ENCODE data around the gene FLYWCH2. TPM values are rescaled to one million over a fixed set of nuclear protein-coding genes. Genes with fewer than 3 reads are reported as not detected.

The FLYWCH2 gene, protein sequence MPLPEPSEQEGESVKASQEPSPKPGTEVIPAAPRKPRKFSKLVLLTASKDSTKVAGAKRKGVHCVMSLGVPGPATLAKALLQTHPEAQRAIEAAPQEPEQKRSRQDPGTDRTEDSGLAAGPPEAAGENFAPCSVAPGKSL
- total RNA-seq: 17.7 TPM

DNA sequence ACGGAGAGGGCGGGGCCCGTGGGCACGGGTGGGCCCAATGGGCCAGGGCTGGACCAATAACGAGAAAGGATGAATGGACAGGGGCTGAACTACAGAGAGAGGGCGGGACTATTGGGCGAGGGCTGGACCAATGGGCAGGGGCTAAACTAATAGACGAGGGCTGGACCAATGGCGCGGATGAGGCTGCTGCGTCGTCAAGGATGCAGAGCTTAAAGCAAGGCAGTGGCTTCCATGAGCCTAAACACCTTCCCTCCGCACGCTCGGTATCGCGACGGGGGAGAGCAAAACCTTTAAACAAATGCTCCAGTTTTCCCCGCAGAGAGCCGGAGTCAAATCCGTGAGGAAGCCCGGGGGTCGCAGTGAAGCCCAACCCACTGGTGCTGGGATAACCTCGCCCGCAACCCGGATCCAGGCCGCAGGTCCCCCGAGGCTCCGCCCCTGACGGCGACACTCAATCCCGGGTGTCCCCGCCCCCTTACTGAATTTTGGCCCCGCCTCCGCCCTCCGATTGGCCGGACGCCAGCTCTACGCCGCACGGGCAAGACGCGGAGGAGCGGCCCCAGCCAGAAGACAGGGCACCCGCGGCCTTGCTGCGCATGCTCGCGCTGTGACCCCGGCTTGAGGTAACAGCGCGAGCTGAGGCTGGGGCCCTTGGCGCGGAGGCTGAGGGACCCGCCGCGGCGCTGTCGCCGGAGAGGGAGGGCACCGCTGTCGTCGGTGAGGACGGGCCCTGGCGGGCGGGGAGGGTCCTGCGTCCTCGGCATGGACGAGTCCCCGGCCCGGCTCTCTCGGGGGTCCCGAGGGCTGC is at the start of gene FLYWCH2:
TSS of gene FLYWCH2 (plus strand) at position 566 of the 808 bp plus-strand sequence. CDS start 13,235 bp downstream, outside the sequence.
- ATAC-seq: peak; percentile 99
- peak; percentile 99 for DNase-seq (ENCODE audit: low spot score)
- intact Hi-C loops (cut with DNase I): no loop called here

- DNase-seq (ENCODE audit: low spot score) (no peak), ATAC-seq (no peak)
- intact Hi-C loops (cut with DNase I): no loop called here
Observed at GRCh38 chr16:2833776-2834175, 49.2 kb upstream of the FLYWCH2 start.

GRCh38 chr16:2834968-2835367 is 48.0 kb upstream of the FLYWCH2 start:
- intact Hi-C loops (cut with DNase I): no loop called here
- ATAC-seq (no peak), DNase-seq (ENCODE audit: low spot score) (no peak)

DNA sequence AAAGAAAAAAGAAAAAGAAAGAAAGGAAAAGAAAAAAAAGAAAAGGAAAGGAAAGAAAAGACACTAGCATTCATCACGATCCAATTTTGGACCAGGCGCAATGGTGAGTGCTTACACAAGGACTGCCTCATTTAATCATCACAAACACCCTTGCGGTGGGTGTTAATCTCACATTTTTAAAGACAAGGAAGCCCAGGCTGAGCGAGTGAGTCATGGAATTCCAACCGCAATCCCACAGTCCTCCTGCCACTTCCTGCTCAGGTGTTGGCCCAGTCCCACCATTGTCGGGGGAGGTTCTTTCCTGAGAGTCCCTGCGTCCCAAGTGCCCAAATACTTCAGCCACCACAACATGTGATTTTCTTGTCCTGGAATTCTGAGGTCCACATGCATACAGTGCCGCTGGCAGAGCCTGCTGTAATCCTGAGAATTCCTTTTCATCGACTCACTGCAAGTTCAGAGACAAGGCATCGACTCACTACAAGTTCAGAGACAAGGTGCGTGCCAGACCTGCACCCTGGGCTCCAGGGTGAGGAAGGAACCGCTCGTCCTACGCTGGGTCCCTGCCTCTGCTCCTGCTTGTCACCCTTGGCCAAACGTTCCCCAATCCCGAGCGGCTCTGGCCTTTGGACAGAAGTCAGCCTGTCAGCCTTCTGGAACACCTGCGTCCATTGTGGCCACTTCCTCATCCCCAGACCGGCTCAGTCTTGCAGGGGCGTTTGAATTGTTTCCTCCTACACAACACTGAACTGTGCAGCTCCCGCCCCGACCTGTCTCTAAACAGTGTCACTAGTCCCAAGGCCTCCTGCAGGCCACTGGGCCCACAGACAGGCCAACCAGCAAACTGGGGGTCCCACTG is 47.1 kb upstream of the FLYWCH2 start:
- DNase-seq (ENCODE audit: low spot score) (no peak), ATAC-seq (no peak)
- intact Hi-C loops (cut with DNase I): no loop called here

GRCh38 chr16:2836646-2837508 is 46.1 kb upstream of the FLYWCH2 start:
- intact Hi-C loops (cut with DNase I): no loop called here
- ATAC-seq (no peak), DNase-seq (ENCODE audit: low spot score) (no peak)

DNA sequence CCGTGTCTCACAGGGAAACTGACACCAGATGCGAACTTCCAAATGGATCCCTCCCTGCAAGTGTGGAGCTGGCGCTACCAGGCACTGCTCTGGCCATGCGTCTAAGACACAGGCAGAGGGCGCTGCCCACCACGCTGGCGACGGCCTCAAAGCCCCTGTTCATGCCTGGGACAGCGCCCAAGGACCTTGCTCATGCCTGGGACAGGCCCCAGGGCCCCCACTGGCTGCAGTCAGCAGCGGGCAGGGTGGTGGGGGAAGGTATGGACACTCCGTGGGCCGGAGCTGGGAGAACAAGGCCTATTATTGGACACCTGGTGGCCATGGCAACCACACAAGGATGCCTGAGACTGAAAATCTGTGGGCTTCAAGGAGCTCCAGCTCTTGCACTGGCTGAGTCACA is 44.1 kb upstream of the FLYWCH2 start:
- DNase-seq (ENCODE audit: low spot score) (no peak), ATAC-seq (peak; percentile 54)
- intact Hi-C loops (cut with DNase I): no loop called here

GRCh38 chr16:2839650-2840450 is 43.2 kb upstream of the FLYWCH2 start:
- intact Hi-C loops (cut with DNase I): no loop called here
- no peak for DNase-seq (ENCODE audit: low spot score)
- ATAC-seq: no peak

DNA sequence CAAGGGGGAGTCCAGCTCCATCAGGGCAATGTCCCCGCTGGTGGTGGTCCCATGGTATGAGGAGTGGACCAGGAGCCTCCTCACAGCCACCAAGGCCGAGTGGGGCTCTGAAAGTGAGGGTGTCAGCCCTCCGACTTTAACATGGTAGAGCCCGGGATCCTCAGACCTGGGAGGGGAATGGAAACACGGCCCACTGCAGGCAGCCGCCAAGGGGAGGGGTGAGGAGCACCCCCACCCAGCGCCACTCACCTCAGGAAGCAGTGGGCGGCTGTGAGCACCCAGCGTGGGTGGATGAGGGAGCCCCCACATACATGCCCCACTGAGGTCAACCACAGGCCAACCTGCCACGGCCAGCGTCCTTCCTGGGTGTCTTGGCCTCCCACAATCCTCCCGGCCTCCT is 42.1 kb upstream of the FLYWCH2 start:
- peak; percentile 50 for DNase-seq (ENCODE audit: low spot score)
- intact Hi-C loops (cut with DNase I): no loop called here
- ATAC-seq: no peak

GRCh38 chr16:2841606-2842339 is 41.2 kb upstream of the FLYWCH2 start:
- intact Hi-C loops (cut with DNase I): no loop called here
- ATAC-seq (peak; percentile 9), DNase-seq (ENCODE audit: low spot score) (peak; percentile 53)

GRCh38 chr16:2842340-2843000 is 40.5 kb upstream of the FLYWCH2 start:
- peak; percentile 77 for ATAC-seq
- peak; percentile 66 for DNase-seq (ENCODE audit: low spot score)

DNA sequence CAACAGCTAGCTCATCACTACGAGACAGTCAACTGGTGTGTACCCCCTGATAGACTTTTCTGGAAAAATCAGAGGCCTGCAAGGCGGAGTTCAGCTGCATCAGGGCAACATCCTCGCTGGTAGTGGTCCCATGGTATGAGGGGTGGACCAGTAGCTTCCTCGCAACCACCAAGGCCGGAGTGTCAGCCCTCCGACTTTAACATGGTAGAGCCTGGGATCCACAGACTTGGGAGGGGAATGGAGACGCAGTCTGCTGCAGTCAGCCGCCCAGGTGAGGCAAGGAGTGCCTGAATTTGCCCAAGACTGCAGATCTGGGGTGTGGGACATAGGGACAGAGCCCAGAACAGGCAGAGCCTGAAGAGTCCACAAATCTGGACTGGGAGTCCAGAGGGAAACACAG is 39.5 kb upstream of the FLYWCH2 start:
- no peak for DNase-seq (ENCODE audit: low spot score)
- intact Hi-C loops (cut with DNase I): no loop called here
- no peak for ATAC-seq

More at GRCh38 chr16:2842340-2843000, 40.5 kb upstream of the FLYWCH2 start:
- intact Hi-C loops (cut with DNase I): no loop called here

DNA sequence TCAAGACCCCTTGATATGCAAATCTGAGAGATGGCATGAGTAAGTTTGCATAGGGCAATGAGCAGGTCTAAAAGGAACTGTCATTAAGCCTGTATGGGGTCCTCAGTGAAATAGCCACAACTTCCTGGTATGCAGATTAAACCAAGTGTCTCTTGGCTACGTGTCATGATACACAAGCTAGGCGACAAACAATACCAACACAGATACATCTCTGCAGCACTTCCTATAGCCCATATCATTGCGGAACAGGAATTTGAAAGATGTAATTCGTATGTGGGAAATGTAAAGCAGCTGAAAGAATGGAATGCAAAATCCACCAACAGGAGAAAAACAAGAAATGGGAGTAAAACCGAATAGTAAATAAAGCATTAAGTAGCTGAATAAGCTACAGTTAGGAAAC is 37.9 kb upstream of the FLYWCH2 start:
- no peak for ATAC-seq
- DNase-seq (ENCODE audit: low spot score): no peak
- intact Hi-C loops (cut with DNase I): no loop called here

- ATAC-seq (no peak), DNase-seq (ENCODE audit: low spot score) (no peak)
- intact Hi-C loops (cut with DNase I): no loop called here
Observed at GRCh38 chr16:2846511-2847310, 36.3 kb upstream of the FLYWCH2 start.

GRCh38 chr16:2848933-2849725 is 33.9 kb upstream of the FLYWCH2 start:
- DNase-seq (ENCODE audit: low spot score): no peak
- no peak for ATAC-seq
- intact Hi-C loops (cut with DNase I): no loop called here

GRCh38 chr16:2852003-2852730 is 30.8 kb upstream of the FLYWCH2 start:
- ATAC-seq (no peak), DNase-seq (ENCODE audit: low spot score) (no peak)
- intact Hi-C loops (cut with DNase I): no loop called here

All from sciatic nerve (tissue), 2 donors.